Activated effector memory CD4-positive, alpha-beta T cell treated with Interleukin-2 at 50 U/mL for 16 hours (primary cell): ENCODE data around the gene KRTAP1-3.
"Not testable (repeated sequence)": the region's sequence is repeated elsewhere in the genome, so short reads cannot be mapped to it uniquely, and the experiment has no call there.

Source experiments
- DNase-seq: peaks from one replicate; pipeline ENCODE4 v3.0.0-alpha.2; 2020

Gene KRTAP1-3

GRCh38 chr17:41054025-41054424, 19.4 kb upstream of the KRTAP1-3 start:
- DNase-seq: no peak

- no peak for DNase-seq
Measured at GRCh38 chr17:41052566-41052965, 17.9 kb upstream of the KRTAP1-3 start.

- no peak for DNase-seq
Measured at GRCh38 chr17:41049110-41049509, 14.4 kb upstream of the KRTAP1-3 start.

- DNase-seq: no peak
Measured at GRCh38 chr17:41048441-41048840, 13.8 kb upstream of the KRTAP1-3 start.

GRCh38 chr17:41046735-41047465, 12.2 kb upstream of the KRTAP1-3 start, which contains the start of gene KRTAP2-1:
Gene KRTAP2-1, minus strand, starts transcription at chr17:41047316. Its CDS starts 49 bp downstream, at chr17:41047267.
- DNase-seq: not testable (repeated sequence)

GRCh38 chr17:41042953-41043352, 8.3 kb upstream of the KRTAP1-3 start:
- DNase-seq: no peak

GRCh38 chr17:41040783-41041571, 6.3 kb upstream of the KRTAP1-3 start, which contains the start of gene KRTAP1-1:
Gene KRTAP1-1, minus strand, starts transcription at chr17:41041450. Its CDS starts 53 bp downstream, at chr17:41041397.
- DNase-seq: not testable (repeated sequence)

- DNase-seq: no peak
Measured at GRCh38 chr17:41037853-41038350, 3.2 kb upstream of the KRTAP1-3 start.

- DNase-seq: no peak
Measured at GRCh38 chr17:41029633-41030245, 4.9 kb downstream of the KRTAP1-3 start, which contains the start of gene KRTAP1-4. Gene KRTAP1-4, minus strand, starts transcription at chr17:41030195. Its CDS starts 117 bp downstream, at chr17:41030078.

GRCh38 chr17:41026715-41027471, 7.8 kb downstream of the KRTAP1-3 start, which contains the start of gene KRTAP1-5:
Gene KRTAP1-5, minus strand, starts transcription at chr17:41027208. Its CDS starts 53 bp downstream, at chr17:41027155.
- no peak for DNase-seq

- DNase-seq: no peak
Measured at GRCh38 chr17:41024697-41025096, 10.0 kb downstream of the KRTAP1-3 start.

- DNase-seq: no peak
Measured at GRCh38 chr17:41020336-41020735, 14.3 kb downstream of the KRTAP1-3 start.

- no peak for DNase-seq
Measured at GRCh38 chr17:41019415-41019814, 15.3 kb downstream of the KRTAP1-3 start.

GRCh38 chr17:41018541-41018940, 16.1 kb downstream of the KRTAP1-3 start:
- DNase-seq: no peak

- no peak for DNase-seq
Measured at GRCh38 chr17:41016578-41017215, 18.0 kb downstream of the KRTAP1-3 start.

GRCh38 chr17:41015454-41015853, 19.2 kb downstream of the KRTAP1-3 start:
- no peak for DNase-seq

- DNase-seq: no peak
Measured at GRCh38 chr17:41013606-41014005, 21.1 kb downstream of the KRTAP1-3 start.

GRCh38 chr17:41013181-41013580, 21.5 kb downstream of the KRTAP1-3 start:
- DNase-seq: no peak

- DNase-seq: no peak
Measured at GRCh38 chr17:41012326-41013120, 22.2 kb downstream of the KRTAP1-3 start.

- no peak for DNase-seq
Measured at GRCh38 chr17:41010441-41010840, 24.2 kb downstream of the KRTAP1-3 start.

GRCh38 chr17:41009936-41010335, 24.7 kb downstream of the KRTAP1-3 start:
- no peak for DNase-seq
